Stimulated activated CD8-positive, alpha-beta memory T cell treated with anti-CD3 and anti-CD28 coated beads, Interleukin-12 subunit alpha, Interleukin-12 subunit beta, amount 100 ng/mL, for 24 hours (primary cell): Measurements from ENCODE around the gene ING4.

Source experiments
- DNase-seq: peaks from one replicate; pipeline ENCODE4 v3.0.0-alpha.2; 2020; ENCODE audit errors: extremely low read depth

ING4 gene

DNA sequence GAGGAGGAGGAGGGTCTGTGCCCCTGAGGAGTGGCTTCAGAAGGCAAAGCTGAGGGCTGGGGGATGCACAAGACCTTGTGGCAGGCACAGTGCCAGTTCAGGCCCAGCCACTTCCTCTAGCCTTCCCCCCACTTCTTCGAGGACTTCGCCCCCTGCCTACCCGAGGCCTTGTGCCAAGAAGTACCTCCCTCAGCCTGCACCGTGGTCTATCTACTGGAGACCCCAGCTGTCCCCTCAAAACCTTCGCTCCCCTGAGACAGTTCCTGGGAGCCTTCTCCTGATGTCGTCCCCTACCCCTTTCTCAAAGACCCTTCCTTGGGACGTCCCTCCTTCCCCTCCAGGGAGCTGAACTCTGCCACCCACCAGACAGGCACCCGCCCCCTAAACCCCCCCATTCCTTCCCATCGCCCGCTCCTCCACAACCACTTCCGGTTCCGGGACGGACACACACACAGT lies 25.7 kb upstream of the ING4 start:
- peak; percentile 73 for DNase-seq

DNA sequence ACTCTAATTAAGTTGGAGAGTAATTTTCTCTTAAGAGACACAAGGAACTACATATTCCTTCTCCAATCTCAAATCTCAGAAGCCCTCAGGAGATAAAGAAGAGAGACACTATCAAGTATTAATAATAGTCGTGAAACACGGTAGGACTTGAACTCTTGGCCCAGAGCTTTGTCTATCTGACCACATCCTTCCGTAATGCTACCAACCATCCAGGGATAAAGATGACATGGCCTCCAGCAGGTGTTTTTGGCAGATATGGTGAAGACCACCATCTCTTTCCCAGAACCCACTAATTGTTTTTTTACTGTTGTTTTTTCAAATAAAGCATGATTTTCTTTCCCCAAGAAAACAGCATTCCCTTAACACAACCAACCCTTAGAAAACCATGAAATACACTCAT lies 22.9 kb upstream of the ING4 start:
- no peak for DNase-seq

DNA sequence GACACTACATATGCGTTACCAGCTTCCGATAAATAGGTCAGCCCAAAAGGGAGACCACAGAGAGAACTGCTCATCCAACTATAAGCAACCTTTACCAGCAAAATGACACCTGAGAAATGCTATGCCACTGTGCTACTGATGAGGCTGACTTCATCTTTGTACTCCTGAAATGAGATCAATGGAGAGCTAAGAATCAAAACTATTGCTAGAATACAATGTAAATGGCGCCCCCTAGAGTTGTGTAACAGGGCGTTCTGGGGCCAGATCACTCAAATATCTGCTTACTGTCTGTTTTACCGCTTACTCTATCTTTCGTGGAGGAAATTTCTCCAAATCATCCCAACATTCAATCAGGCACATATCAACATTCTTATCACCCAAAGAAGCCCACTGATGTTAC lies 21.7 kb upstream of the ING4 start:
- DNase-seq, result no peak

DNA sequence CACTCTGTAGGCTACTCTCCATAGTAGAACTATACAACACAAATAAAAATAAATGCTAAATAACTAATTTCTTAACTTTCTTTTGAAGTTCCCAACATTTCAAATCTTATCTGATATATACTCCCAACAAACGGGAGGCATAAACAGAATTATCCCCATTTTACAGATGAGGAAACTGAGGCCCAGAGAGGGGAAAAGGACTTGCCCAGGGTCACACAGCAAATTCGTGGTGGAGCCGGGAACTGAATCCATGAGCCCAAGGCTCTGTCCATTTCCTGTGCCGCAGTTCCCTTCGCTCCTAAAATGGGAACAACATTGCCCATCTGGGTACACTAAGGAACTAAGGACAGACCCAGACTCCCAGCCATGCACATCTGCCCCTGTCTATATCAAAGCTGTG lies 14.0 kb upstream of the ING4 start:
- DNase-seq, result no peak

DNA sequence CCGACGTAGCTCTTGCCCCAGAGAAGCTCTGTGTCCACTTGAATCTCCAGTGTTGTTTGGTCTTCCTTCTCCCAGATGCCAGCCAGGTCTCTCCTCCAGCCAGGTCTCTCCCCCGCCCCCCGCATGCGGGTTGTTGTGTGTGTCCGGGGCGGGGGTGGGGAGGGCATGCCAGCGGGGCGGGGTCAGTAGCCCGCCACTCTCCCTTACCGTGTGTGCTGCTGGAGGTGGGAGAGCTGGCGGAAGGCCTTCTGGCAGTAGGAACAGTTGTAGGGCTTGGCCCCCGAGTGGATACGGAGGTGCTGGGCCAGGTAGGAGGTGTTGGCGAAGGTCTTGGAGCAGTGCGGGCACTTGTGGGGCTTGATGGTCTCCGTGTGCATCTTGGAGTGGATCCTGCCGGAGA lies 9.2 kb upstream of the ING4 start:
- no peak for DNase-seq

DNA sequence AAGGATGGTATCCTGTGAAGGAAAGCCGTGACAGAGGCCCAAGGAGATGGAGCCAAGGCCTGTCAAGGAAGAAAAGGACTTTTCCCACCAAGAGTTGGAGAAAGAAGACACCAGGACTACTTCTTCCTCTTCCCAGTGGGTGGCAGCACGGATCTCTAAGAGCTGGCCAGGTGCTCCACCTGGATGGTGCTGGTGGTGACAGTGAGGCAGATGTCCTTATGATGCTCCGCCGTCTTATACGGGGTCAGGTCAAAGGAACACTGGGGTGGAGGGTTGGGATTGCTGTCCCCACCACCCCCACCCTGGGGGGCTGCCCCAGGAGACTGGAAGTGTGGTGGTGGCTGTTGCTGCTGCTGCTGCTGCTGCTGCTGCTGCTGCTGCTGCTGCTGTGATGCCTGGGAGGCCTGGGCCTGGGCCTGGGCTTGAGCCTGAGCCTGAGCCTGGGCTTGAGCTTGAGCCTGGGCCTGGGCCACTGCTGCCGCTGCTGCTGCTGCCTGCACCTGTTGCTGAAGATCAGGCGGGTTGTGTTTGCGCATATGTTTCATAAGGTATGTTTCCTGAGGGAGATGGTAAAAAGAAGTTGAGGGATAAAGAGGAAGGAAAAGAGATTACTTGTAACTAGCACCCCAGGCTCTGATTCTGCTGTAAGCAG lies 4.8 kb upstream of the ING4 start:
- DNase-seq, result no peak

DNA sequence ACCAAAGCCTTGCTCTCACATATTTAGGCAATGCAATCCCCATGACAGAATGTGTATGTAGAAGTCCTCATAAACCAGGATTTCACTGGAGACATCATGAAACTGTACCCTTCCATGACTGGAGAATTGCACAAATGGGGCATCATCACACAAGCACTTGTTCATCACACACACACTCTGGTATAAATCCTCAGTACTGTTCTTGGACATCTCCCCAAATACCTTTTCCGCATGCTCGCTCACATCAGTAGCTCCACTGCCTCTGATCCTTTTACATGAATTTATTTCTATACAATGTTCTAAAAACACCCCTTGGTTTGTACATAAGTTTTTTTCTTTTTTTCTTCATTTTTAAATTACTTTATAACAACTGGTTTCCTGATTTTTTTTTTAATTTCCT lies 3.3 kb upstream of the ING4 start:
- DNase-seq, result no peak

DNA sequence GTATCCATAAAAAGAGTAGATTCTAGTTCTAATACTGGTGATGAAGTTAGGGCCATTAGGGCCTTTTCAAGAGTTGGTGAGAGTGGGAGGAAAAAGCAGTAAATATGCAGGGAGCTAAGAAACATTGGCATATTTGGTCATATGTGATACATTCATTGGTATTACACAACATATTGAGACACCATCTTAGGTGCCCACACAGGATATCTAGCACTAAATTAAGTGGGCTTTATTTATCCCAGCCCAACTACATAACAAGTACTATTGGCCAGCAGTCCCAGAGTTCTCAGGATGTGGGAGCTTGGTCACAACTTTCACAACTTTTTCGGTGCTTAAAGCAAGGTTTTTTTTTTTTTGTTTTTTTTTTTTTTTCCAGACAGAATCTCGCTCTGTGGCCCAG lies 2.0 kb upstream of the ING4 start:
- DNase-seq, result no peak

DNA sequence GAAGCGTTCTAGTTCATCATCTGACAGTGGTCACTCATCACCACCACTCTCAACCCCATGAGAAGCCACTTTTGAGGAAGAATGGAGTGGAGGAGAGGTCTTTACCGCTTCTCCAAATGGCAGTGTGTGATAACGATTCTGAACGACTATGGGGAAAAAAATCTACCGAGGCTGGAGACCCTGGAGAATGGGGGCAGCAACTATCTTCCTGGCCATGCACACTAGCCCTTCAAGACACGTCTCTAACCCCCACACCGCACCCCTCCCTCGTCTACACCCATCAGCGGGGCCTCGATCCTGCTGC lies 365 bp downstream of the ING4 start:
- no peak for DNase-seq

DNA sequence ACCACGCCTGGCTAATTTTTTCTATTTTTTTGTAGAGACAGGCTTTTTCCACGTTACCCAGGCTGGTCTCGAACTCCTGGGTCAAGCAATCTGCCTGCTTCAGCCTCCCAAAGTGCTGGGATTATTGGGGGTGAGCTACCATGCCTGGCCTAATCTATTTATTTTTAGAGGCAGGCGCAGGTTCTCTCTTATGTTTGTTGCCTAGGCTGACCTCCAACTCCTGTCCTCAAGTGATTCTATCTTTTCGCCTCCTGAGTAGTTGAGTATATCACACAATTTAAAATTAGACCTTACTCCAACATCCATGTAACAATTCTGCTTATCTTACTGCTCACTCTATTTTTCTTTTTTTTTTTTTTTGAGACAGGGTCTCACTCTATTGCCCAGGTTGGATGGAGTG lies 8.9 kb downstream of the ING4 start:
- DNase-seq, result no peak

DNA sequence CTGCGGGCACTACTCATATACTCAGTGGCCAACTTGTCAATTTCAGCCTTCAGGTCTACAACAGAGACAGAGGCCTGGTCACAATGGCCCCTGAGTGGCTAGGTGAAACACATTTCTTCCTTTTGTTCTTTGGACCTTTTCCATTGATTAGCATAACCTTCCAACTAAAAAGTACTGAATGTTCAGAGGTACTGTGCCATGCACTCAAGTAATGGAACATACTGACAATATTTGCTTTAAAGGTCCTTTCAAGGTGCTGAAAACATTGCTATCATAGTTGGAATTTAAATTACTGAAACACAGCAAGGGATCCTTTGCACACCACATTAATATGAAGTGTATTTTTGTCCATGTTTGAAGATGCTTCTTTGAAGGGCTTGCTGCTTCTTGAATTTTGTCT lies 9.6 kb downstream of the ING4 start:
- no peak for DNase-seq

DNA sequence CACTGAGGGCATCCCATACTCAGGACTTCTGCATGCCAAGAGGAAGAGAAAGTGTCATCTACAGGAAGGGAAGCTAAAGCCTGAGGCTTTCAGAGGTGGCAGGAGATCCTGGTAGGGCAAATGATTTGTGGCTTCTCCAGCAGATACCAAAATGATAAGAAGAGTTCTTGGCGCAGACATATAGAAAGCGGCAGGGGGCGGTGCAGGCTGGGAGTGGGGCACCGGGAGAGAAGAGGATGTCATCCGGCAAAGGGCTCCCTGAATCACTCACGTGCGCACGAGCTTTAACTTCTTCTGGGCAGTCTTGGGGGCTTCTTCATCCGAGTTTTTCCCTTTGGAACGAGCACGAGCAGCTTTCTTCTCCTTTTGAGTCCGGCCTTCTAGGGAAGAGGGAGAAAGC lies 10.5 kb downstream of the ING4 start:
- no peak for DNase-seq

DNA sequence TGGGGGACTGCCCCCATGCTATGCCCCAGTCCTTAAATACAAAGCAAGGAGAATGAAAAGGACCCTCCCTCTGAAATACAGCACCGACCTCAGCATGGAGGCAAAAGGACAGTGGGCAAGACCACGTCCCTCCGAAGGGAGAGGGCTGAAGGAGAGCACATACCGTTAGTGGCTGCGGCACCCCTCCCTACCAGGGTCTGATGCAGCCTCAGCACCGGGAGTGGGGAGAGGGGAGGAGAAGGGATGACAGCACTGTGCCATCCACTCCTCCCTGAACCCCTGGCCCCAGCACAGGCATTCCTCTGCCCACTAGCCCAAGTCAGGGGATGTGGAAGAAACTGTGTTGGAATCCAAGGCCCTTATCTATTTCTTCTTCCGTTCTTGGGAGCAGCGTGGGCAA lies 12.1 kb downstream of the ING4 start:
- DNase-seq, result no peak

DNA sequence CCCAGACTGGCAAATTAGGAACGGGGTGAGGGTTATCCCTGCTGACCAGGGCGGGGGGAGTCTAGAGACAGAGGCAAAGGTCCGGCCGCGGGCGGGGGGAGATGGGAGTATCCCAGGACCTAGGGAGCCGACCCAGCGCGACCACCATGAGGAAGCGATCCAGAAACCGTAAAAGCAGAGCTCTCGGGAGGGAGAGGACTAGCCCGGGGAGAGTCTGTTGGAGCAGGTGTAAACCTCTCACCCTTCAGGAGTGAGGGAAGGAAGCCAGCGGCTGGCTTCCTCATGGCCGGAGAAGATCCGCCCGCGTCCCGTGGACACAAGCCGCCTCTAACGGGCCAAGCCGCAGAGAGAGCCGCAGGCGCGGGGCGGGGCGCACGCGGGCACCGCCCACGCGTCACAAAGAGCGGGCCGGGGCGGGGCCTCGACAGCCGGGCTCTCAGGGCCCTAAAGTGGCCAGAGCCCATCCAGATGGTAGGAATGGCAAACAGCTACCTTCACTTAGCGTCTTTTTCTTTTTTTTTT lies 15.8 kb downstream of the ING4 start, which contains the start of gene ACRBP:
Gene ACRBP, minus strand, starts transcription at position 350 of the 522 bp plus-strand sequence. Its CDS starts 66 bp downstream, at position 284.
- no peak for DNase-seq

DNA sequence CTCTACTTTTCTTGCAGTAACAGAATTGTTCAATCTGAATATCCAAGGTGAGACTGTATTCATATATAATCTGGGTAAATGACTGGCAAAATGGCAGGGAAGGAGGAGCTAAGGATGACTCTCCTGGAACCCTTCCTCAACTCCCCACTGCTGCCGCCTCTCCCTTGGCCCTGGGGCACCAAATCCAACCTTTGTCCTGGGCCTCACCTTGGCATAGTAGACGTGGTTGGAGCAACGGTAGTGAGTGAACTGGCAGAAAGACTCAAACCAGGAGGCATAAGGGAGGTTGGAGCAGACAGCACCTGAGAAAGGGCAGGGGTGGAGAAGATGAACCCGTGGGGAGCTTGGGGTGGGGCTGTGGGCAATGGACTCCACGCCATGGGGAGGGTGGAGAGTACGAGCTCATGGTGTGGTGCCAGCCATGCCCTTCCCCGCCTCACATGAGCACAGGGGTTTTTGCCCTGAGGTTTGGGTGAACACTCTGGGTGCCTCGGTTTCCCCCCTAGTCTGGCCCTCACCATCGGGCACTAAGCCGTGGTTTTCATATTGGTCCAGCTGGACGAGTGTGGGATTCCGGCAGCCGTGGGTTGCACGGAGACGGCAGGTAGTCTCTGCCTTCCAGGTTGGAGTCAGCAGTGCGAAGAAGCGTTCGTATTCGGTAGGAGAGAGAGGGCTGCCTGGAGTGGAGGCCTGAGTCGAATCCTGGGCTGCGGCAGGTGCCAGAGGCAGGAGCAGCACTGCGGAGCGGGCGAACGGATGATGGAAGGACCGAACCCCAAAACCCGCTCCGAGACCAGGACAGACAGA lies 16.4 kb downstream of the ING4 start:
- DNase-seq, result no peak

DNA sequence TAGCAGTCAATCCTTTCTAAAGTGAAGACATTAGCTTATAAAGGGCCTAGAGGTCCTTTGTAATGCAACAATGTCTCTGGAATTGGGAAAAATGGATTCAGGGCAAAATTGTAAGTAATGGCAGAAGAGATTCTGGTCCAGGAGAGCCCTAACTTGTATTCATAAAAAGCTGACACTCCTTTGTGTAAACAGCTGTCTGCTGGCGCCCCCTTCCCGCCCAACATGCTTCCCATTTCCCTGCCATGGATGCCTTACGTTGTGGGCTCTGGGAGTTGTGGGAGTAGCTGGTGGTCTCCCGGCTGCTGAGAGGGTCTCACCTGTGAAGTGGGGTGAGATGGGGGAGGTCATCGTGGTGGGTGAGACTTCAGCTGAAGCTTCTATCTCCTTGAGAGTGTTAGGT lies 18.0 kb downstream of the ING4 start:
- no peak for DNase-seq

DNA sequence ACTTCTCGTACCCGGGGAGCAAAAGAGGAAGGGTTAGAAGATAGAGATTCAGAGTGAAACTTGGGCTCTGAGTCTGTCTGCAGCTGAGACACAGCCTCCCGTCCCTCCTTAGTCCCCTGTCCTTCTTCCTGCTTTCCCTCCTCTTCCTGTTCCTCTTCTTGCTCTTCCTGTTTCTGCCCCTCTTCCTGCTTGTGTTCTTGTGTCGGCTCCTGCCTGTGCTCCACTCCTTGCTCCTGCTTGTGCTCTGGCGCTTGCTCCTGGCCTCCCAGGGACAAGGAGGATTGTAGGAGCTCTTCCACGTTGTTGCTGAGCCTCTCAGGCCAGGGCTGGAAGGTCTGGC lies 18.7 kb downstream of the ING4 start:
- DNase-seq, result no peak

DNA sequence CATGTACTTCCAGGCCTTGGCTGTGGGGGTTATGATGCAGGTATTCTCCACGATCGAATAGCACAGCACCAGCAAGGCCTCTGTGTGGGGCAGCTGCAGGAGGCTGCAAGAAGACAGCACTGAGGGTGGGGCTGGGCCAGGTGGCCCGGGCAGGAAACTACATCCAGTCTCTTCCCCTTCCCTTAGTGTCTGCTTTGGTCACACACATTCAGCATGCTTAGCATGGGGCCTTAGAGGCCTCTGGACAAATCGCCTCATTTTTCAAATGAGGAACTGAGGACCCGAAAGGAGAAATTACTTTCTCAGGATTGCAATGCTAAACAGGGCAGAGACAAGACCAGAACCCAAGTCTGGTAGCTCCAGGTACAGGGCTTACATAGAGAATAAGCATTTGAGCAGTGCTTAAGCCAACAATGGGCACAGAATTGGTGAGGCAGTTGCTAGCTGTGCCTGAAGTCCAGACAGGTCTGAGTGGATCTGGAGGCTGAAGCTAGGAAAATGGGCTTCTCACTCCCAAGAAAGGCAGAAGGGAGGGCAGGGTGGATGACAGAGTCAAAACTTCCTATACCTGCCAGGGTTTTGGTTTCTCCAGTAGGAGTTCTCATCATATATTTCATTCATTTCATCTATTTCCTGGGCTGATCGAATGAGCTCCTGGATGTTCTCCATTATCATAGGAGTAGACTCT lies 19.2 kb downstream of the ING4 start:
- no peak for DNase-seq

DNA sequence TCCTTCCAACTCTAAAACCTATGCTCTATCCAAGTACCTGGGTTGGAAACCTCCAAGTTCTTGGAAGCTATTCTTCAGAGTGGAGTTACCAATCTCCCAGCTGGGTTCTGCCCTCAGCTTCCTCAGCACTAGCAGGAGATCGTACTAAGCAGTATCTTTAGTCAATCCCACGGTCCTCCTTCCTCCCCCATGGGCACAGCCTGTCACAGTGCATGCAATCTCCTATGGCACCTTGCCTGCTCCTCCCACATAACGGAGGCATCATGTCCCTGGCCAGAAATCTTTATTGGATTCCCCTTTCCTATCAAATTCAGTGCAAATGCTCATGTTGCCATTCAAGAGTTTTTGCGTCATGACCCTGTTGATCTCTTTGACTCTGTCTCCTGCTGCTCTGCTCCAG lies 21.8 kb downstream of the ING4 start:
- no peak for DNase-seq

DNA sequence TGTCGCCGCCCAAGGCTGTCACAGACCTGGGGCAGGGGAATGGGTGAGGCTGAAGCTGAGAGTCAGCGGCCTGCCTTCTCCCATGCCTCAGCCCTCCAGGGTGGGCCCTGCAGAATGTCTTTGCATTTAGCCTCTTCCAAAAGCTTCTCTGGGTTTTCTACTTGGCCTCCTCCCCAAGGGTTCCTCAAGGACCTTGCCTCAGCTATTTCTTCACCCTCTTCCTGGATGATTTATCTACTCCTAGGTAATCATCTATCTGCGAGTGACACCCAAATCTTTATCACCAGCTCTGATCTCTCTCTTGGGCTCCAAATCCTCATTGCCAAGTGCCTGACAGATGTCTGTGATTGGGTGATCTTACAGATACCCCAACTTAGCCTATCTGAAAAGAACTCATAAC lies 22.4 kb downstream of the ING4 start:
- no peak for DNase-seq

DNA sequence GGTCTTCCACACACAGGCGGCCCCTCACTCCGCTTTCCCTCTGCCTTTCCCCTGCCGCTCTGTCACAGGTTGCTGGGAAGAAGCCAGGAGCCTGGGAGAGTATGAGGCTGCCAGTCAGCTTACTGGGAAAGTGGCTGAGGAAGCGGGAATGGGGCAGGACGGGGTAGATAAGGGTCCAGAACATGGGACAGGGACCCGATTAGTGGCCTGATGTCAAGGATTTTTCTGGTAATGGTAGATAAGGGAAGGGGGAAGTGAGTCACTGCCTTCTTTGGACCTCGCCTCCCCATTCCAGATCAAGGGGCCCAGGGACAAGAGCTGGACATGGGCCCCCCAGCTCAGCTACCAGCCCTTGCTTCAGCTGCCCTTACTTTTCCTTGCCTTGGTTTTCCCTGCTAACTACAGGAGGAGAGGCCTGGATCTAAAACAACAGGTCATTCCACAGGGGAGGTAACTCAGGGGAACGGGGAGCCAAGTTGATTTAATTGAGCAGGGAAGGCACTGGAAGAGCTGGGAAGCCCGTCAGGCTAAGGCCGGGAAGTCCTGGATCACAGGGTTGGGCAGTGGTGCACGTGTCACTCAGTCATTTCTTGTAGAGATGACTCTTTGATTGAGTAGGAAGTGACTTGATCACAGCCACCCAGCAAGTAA lies 23.6 kb downstream of the ING4 start:
- DNase-seq, result no peak

DNA sequence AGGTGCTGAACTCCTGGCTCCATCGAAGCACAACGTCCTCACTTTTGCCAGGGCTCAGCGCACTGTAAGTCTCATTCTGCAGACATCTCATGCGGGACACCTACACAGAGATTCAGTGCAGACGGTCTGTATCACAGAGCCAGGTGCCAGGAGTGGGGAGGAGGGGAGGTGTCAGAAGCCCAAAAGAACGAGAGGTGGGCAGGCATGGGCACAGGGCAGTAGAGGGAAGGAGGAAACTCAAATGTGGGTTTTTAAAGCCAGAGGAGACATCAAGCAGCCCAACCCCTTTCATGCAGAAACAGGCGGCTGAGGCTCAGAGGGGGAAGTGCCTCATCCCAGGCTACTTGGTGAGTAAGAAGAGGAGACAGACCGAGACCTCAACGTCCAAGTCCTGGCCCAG lies 24.6 kb downstream of the ING4 start:
- DNase-seq, result no peak
